Neutrophil (primary cell): ENCODE results near the gene RPRD1B.

Source experiments
- H3K27ac ChIP-seq: fragments of 200-600 bp; sonication (generic); 2 replicates; pipeline ENCODE4 v1.5.1; 2016; ENCODE audit warnings: mild to moderate bottlenecking, moderate library complexity
- H3K27me3 ChIP-seq: fragments of 200-600 bp; sonication (generic); 2 replicates; pipeline ENCODE4 v1.6.0; 2016; ENCODE audit warnings: mild to moderate bottlenecking
- H3K36me3 ChIP-seq: fragments of 200-600 bp; sonication (generic); 2 replicates; pipeline ENCODE4 v1.5.1; 2017
- H3K4me1 ChIP-seq, 2 experiments: fragments of 200-600 bp in 1 of 2; sonication (generic) in 1 of 2; 1 replicate in 1 of 2; 2 replicates in 1 of 2; pipeline versions ENCODE4 v1.5.1 to v1.6.1; 2013 to 2016; ENCODE audit warnings: low read depth in 1 of 2, low read length in 1 of 2, mild to moderate bottlenecking in 1 of 2, moderate library complexity in 1 of 2; ENCODE audit not compliant: control insufficient read depth in 1 of 2, insufficient read depth in 1 of 2
- H3K4me3 ChIP-seq, 2 experiments: fragments of 200-600 bp in 1 of 2; sonication (generic) in 1 of 2; 1 replicate in 1 of 2; 2 replicates in 1 of 2; pipeline ENCODE4 v1.5.1; 2013 to 2016; ENCODE audit warnings: low read depth in 1 of 2, low read length in 1 of 2, mild to moderate bottlenecking in 1 of 2, moderate library complexity in 1 of 2
- H3K9me3 ChIP-seq: fragments of 200-600 bp; sonication (generic); 2 replicates; pipeline ENCODE4 v1.5.1; 2016
- TF ChIP-seq, protein P1 (sequence below): fragments of 200-600 bp; sonication (generic); IDR thresholded peaks from 2 replicates; pipeline ENCODE4 v1.5.1; 2016; ENCODE audit warnings: antibody characterized with exemption

Gene RPRD1B, protein sequence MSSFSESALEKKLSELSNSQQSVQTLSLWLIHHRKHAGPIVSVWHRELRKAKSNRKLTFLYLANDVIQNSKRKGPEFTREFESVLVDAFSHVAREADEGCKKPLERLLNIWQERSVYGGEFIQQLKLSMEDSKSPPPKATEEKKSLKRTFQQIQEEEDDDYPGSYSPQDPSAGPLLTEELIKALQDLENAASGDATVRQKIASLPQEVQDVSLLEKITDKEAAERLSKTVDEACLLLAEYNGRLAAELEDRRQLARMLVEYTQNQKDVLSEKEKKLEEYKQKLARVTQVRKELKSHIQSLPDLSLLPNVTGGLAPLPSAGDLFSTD

DNA sequence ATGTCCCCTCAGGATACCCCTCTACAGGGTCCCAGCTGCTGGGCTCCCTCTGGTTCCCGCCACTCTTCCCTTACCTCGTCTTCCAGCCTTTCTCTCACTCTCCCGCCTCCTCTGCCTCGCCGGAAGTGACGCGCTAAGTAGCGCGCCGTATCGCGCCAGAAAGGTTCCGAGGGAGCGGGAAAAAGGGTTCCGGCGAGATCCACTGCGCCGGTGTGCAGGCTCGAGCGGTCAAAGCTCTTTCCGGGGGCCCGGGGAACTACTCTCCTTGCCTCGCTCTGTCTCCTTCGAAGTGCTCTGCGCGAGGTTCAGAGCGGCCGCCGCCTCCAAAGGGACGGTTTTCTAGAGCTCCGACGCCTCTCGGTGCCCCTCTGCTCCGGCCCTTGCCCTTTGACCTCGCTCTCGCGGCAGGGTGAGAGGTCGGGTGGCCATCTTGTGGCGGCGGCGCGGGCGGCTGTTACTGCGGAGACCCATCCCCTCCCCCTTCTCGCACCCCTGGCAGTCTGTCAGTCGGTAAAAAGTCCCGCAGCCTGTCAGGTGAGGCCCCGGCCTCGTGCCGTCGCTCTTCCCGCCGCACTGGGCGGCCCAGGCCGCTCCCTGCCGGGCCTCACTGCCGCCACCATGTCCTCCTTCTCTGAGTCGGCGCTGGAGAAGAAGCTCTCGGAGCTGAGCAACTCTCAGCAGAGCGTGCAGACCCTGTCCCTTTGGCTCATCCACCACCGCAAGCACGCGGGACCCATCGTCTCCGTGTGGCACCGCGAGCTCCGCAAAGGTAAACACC is at the start of gene RPRD1B, which contains the start of gene TTI1:
RPRD1B (plus strand) TSS at position 417 of the 778 bp plus-strand sequence; CDS start at position 619, 202 bp downstream.
TTI1 (minus strand) TSS at position 127 of the 778 bp plus-strand sequence. CDS start 19,640 bp downstream, outside the sequence.
- H3K27ac ChIP-seq: peak within 1 kb of the TSS; percentile 96
- no peaks in the 10 kb centered on the region for H3K27me3 ChIP-seq
- no peaks in the 10 kb centered on the region for H3K9me3 ChIP-seq
- peaks cover 13% of the 10 kb centered on the region for H3K36me3 ChIP-seq
- peaks cover 26 to 39% of the 10 kb centered on the region in 2 experiments for H3K4me1 ChIP-seq
- H3K4me3 ChIP-seq: peak within 1 kb of the TSS; percentile 93 to 96
- TF ChIP-seq, protein P1, sequence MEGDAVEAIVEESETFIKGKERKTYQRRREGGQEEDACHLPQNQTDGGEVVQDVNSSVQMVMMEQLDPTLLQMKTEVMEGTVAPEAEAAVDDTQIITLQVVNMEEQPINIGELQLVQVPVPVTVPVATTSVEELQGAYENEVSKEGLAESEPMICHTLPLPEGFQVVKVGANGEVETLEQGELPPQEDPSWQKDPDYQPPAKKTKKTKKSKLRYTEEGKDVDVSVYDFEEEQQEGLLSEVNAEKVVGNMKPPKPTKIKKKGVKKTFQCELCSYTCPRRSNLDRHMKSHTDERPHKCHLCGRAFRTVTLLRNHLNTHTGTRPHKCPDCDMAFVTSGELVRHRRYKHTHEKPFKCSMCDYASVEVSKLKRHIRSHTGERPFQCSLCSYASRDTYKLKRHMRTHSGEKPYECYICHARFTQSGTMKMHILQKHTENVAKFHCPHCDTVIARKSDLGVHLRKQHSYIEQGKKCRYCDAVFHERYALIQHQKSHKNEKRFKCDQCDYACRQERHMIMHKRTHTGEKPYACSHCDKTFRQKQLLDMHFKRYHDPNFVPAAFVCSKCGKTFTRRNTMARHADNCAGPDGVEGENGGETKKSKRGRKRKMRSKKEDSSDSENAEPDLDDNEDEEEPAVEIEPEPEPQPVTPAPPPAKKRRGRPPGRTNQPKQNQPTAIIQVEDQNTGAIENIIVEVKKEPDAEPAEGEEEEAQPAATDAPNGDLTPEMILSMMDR: no peak

DNA sequence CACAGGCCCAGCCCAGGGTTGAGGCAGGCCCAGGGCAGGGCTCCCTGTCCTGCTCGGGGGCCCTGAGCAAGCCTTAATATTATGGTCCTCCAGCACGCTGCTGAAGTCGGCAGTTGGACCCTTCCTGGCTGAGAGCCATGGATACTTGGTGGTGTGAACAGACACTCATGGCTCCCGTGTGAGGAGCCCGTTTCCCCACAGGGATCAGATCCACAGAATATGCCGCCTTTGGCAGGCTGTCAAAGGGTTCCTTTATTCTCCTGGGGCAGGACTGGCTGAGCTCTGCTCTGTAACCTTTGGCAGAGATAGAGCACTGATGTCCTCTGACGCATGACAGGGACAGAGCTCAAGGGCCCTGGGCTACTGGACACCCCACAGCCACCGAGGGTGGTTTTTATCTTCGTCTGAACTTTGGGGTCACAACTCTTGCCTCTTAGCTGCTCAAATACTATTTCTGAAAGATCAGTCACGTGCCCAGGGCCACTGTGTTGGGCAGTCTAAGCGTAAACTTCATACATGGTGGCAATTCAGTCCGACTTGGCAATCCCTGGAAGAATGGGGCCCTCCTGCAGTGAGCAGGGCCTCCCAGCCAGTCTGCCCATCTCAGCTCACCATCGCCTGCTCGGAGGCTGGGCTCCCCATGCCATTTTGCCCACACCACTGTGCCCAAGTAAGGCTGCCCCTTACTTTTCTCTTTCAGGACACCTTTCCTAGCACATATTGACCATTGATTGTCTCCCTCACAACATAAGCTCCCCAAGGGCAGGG is 49.3 kb upstream of the RPRD1B start:
- Histone ChIP-seq H3K27ac (no peak overlapping the region), H3K4me3 (no peak overlapping the region), H3K27me3 (no peaks in the 10 kb centered on the region), H3K9me3 (no peaks in the 10 kb centered on the region), H3K4me1 (no peaks in the 10 kb centered on the region), H3K36me3 (peaks cover 57% of the 10 kb centered on the region)
- TF ChIP-seq, protein P1: no peak

DNA sequence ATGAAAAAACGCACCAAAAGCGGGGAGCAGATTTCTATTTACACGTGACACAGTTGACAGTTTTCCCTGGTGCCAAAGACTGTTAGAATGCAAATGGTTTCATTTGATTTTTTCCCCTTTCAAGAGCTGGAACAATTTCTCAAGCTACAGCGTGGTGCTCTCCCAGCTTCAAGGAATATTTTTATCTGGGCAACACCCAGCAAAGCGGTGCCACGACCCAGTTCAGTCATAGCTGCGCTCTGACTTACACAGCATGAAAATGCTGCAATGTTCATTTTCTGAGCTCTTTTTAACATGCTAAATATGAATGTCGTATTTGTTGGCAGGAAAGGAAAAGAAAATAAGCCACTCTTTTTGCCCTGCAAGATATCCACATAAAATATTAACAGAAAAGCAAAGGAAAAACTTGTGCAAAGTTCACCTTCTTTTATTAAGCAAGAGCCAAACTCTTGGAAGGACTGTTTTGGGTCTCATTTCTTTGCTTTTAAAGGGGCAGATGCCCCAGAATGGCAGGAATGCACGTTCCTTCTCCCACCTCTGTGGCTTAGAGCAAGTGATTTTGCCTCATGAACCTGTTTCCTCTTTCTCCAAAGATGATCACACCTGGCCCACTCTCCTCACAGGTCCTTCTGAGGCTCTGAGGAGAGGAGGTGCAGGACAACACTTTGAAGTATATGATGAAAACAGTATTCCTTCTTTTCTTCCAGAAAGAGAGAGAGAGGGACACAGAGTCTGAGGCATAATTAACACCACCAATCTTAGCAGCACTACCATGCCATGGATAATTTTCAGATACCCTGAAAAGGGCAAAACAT is 47.3 kb upstream of the RPRD1B start:
- TF ChIP-seq, protein P1: no peak
- no peak overlapping the region for H3K27ac ChIP-seq
- H3K27me3 ChIP-seq: no peaks in the 10 kb centered on the region
- H3K9me3 ChIP-seq: no peaks in the 10 kb centered on the region
- no peak overlapping the region for H3K4me3 ChIP-seq
- H3K4me1 ChIP-seq: peaks cover 9 to 12% of the 10 kb centered on the region in 2 experiments
- peaks cover 65% of the 10 kb centered on the region for H3K36me3 ChIP-seq

GRCh38 chr20:37986873-37987601 is 46.5 kb upstream of the RPRD1B start:
- H3K4me1 ChIP-seq: peaks cover 9 to 12% of the 10 kb centered on the region in 2 experiments

More at GRCh38 chr20:37986873-37987601, 46.5 kb upstream of the RPRD1B start:
- Histone ChIP-seq H3K9me3 (no peaks in the 10 kb centered on the region), H3K27me3 (no peaks in the 10 kb centered on the region), H3K36me3 (peaks cover 67% of the 10 kb centered on the region), H3K4me3 (no peak overlapping the region), H3K27ac (no peak overlapping the region)
- TF ChIP-seq, protein P1: no peak
